HepG2 (cell line): ENCODE data around the gene XXYLT1. TPM values are rescaled to one million over a fixed set of nuclear protein-coding genes. Genes with fewer than 3 reads are reported as not detected.

Experiments
- ATAC-seq: fragments of 200-7000 bp; cut with Tn5 transposase; 3 replicates; pipeline ENCODE4 v1.9.1; 2020; ENCODE audit warnings: mild to moderate bottlenecking, moderate library complexity
- BruUV-seq: library from RNA; stranded (reverse); fragments of 400-500 nt; replicated peaks from 2 replicates; lab custom pipeline; 2021; lab: Mats Ljungman, UMichigan
- CTCF ChIA-PET: fragments of 300-600 bp; formaldehyde crosslinking; extraction: SDS; loops from one replicate; lab custom pipeline; 2021; ENCODE audit warnings: low total read pairs, inconsistent platforms, low intra/inter-chr PET ratio; lab: Yijun Ruan, JAX
- POLR2A ChIA-PET: fragments of 350-600 bp; sonication (Branson Sonifier 250); formaldehyde crosslinking; loops from one replicate; lab custom pipeline; 2020; ENCODE audit warnings: antibody characterized with exemption, inconsistent platforms; lab: Yijun Ruan, JAX
- DNase-seq: peaks from one replicate; pipeline ENCODE4 v3.0.0-alpha.2; 2015; ENCODE audit warnings: low spot score
- FAIRE-seq: peaks from 3 replicates; lab custom pipeline; 2011; peaks lifted over from hg19 to GRCh38; lab: Jason Lieb, UNC
- H2AFZ ChIP-seq: one replicate; pipeline ENCODE4 v1.6.1; 2011; ENCODE audit warnings: low read length, inconsistent platforms
- H3K27ac ChIP-seq: fragments of 300-600 bp; 3 replicates; pipeline ENCODE4 v1.8.0; 2011; ENCODE audit warnings: mixed run types, mild to moderate bottlenecking, mixed read lengths, low read length, inconsistent platforms; ENCODE audit not compliant: insufficient read depth; ENCODE audit errors: extremely low read length
- H3K27me3 ChIP-seq, 2 experiments: fragments of 200-600 bp in 1 of 2; 2 replicates in 1 of 2; 3 replicates in 1 of 2; pipeline versions ENCODE4 v1.6.0 to v1.8.0; 2011; ENCODE audit warnings: low read length in 2 of 2, mild to moderate bottlenecking in 2 of 2, moderate library complexity in 2 of 2, inconsistent platforms in 1 of 2; ENCODE audit not compliant: insufficient read depth in 2 of 2, control insufficient read depth in 1 of 2
- H3K36me3 ChIP-seq, 2 experiments: fragments of 200-600 bp in 1 of 2; replicated peaks in 1 of 2; 2 replicates in 1 of 2; 3 replicates in 1 of 2; pipeline versions ENCODE4 v1.5.1 to v1.8.0; 2011; ENCODE audit warnings: low read length in 2 of 2, inconsistent platforms in 1 of 2; ENCODE audit not compliant: insufficient read depth in 2 of 2, control insufficient read depth in 1 of 2
- H3K4me1 ChIP-seq: 2 replicates; pipeline ENCODE4 v1.5.1; 2012; ENCODE audit warnings: low read length, inconsistent platforms; ENCODE audit not compliant: insufficient read depth
- H3K4me2 ChIP-seq: 2 replicates; pipeline ENCODE4 v1.6.0; 2011; ENCODE audit warnings: low read depth, low read length, inconsistent platforms
- H3K4me3 ChIP-seq, 3 experiments: fragments of 200-600 bp in 1 of 3; sonication (generic), shearing (Covaris generic) in 1 of 3; replicated peaks in 1 of 3; 2 replicates each; pipeline ENCODE4 v1.5.1; 2011 to 2016; ENCODE audit warnings: low read length in 3 of 3, inconsistent platforms in 2 of 3, low read depth in 2 of 3, mild to moderate bottlenecking in 2 of 3, control low read depth in 1 of 3, mixed read lengths in 1 of 3; ENCODE audit not compliant: insufficient read depth in 1 of 3
- H3K79me2 ChIP-seq: one replicate; pipeline ENCODE4 v1.6.1; 2011; ENCODE audit warnings: low read length, inconsistent platforms; ENCODE audit not compliant: insufficient read depth
- H3K9ac ChIP-seq: 2 replicates; pipeline ENCODE4 v1.6.0; 2011; ENCODE audit warnings: mild to moderate bottlenecking, low read depth, low read length, inconsistent platforms; ENCODE audit not compliant: insufficient read depth
- H3K9me3 ChIP-seq: 2 replicates; pipeline ENCODE4 v1.5.1; 2012; ENCODE audit warnings: mild to moderate bottlenecking, low read length
- H4K20me1 ChIP-seq: 2 replicates; pipeline ENCODE4 v1.6.0; 2011; ENCODE audit warnings: inconsistent platforms, mild to moderate bottlenecking, low read length, moderate library complexity; ENCODE audit not compliant: insufficient read depth
- ETV6 ChIP-seq: sonication (generic); formaldehyde crosslinking; conservative IDR thresholded peaks from 2 replicates; pipeline ENCODE4 v1.4.0; 2020; ENCODE audit warnings: missing genetic modification reagents
- GTF2F1 ChIP-seq: fragments of 150-350 bp; IDR thresholded peaks from 2 replicates; pipeline ENCODE4 v1.6.1; 2014; ENCODE audit warnings: low read length
- ISL2 ChIP-seq: sonication (generic); formaldehyde crosslinking; IDR thresholded peaks from 2 replicates; pipeline ENCODE4 v1.5.0; 2020; ENCODE audit warnings: missing genetic modification reagents
- LCORL ChIP-seq, 2 experiments: fragments of 450-650 bp in 1 of 2; sonication (generic) in 1 of 2; formaldehyde crosslinking in 1 of 2; IDR thresholded peaks; 2 replicates each; pipeline versions ENCODE4 v1.5.0 to v1.6.1; 2017 to 2020; ENCODE audit warnings: antibody characterized with exemption in 1 of 2, missing genetic modification reagents in 1 of 2
- MXD1 ChIP-seq: sonication (generic); formaldehyde crosslinking; IDR thresholded peaks from 2 replicates; pipeline ENCODE4 v1.4.0; 2020; ENCODE audit warnings: mild to moderate bottlenecking, missing genetic modification reagents
- PAF1 ChIP-seq: IDR thresholded peaks from 2 replicates; pipeline ENCODE4 v1.6.1; 2016; ENCODE audit warnings: missing genetic modification reagents, missing compliant biosample characterization
- SALL1 ChIP-seq: sonication (generic); formaldehyde crosslinking; IDR thresholded peaks from 2 replicates; pipeline ENCODE4 v1.8.0; 2022; ENCODE audit warnings: mild to moderate bottlenecking, missing genetic modification reagents
- SMAD3 ChIP-seq: sonication (generic); formaldehyde crosslinking; IDR thresholded peaks from 2 replicates; pipeline ENCODE4 v1.4.0; 2020; ENCODE audit warnings: missing genetic modification reagents
- STAG1 ChIP-seq: sonication (generic); formaldehyde crosslinking; IDR thresholded peaks from 2 replicates; pipeline ENCODE4 v1.4.0; 2020; ENCODE audit warnings: missing genetic modification reagents
- WGBS: methylation state at CpG from one replicate; pipeline ENCODE4 v1.1.6; 2017; ENCODE audit warnings: low lambda C conversion rate; 5-methylcytosine and 5-hydroxymethylcytosine counted together
- in situ Hi-C: cut with HindIII; loops from 2 replicates; pipeline ENCODE4 v1.10.0; 2017; ENCODE audit warnings: low pct_unique_long_range_greater_than_20kb; ENCODE audit not compliant: extremely low pct_ligation_motif_present
- intact Hi-C: fragments of 100-400 bp; cut with micrococcal nuclease; formaldehyde crosslinking; loops from one replicate; pipeline ENCODE4 v1.10.0; 2022; ENCODE audit not compliant: unreplicated experiment
- polyA plus RNA-seq, 8 experiments: library from polyadenylated mRNA; depleted of rRNA in 3 of 8; stranded (reverse) in 7 of 8; unstranded in 1 of 8; fragments of >200 nt; fragmentation: Illumina TruSeq in 4 of 8; extraction: Trizol in 4 of 8; gene quantifications; 2 replicates each; pipeline versions ENCODE4 v1.2.1 to v1.2.3, GENCODE V29; 2011 to 2016; ENCODE audit warnings: low read depth in 4 of 8, missing spikeins in 1 of 8, mixed read lengths in 1 of 8; ENCODE audit not compliant: insufficient read depth in 1 of 8
- total RNA-seq, 5 experiments: library from RNA; depleted of rRNA; stranded (reverse); fragments of >200 nt; fragmentation: Illumina TruSeq; extraction: Trizol; gene quantifications; 2 replicates each; pipeline ENCODE4 v1.2.3, GENCODE V29; 2016; ENCODE audit warnings: low read depth in 1 of 5

XXYLT1 gene
- total and polyA plus RNA-seq, 2 of the 13 experiments (the other 11 are each of a cell fraction or from before 2014, with no cell fraction given) = 17.7 to 19.0 TPM

- Histone ChIP-seq H3K9me3 (no peaks in the 10 kb centered on the region), H3K27me3 (no peaks in the 10 kb centered on the region), H3K4me1 (peaks cover 45% of the 10 kb centered on the region), H3K4me3 (no peak overlapping the region), H2AFZ (no peak overlapping the region), H3K36me3 (no peaks in the 10 kb centered on the region), H3K79me2 (peaks cover 7% of the 10 kb centered on the region), H3K4me2 (no peak overlapping the region), H3K27ac (no peak overlapping the region), H4K20me1 (no peaks in the 10 kb centered on the region), H3K9ac (no peak overlapping the region)
- BruUV-seq = no TSS peak
- in situ Hi-C loops = no loop called here
- ATAC-seq (peak; percentile 26; the same call in 2 of the 3 replicates), FAIRE-seq (no peak), DNase-seq (no peak)
- ChIA-PET CTCF (no interaction called here), POLR2A (no interaction called here)
- WGBS = 83% methylated on average over 9 of the region's 9 CpGs
- TF ChIP-seq SMAD3 (CRISPR knock-in tag) = no peak
- no peak for TF ChIP-seq LCORL (IDR thresholded peaks at IDR 0.05)
- 0 out of 2 replicates have a peak, but pooled peaks have one; percentile 20 for TF ChIP-seq LCORL (CRISPR knock-in tag; IDR thresholded peaks at IDR 0.05)
- intact Hi-C loops = no loop called here
These were observed 57.2 kb downstream of the XXYLT1 start for GRCh38 chr3:195213639-195214315.

- intact Hi-C loops (no loop called here), in situ Hi-C loops (no loop called here)
- ChIA-PET POLR2A (no interaction called here), CTCF (no interaction called here)
- H3K9ac ChIP-seq = no peak overlapping the region
- ATAC-seq (no peak), FAIRE-seq (no peak), DNase-seq (no peak)
- peaks cover 7% of the 10 kb centered on the region for H3K79me2 ChIP-seq
- no peak overlapping the region for H3K4me3 ChIP-seq
- no peak overlapping the region for H2AFZ ChIP-seq
- H3K27ac ChIP-seq = no peak overlapping the region
- no peaks in the 10 kb centered on the region for H3K9me3 ChIP-seq
- H3K36me3 ChIP-seq = no peaks in the 10 kb centered on the region
- H4K20me1 ChIP-seq = no peaks in the 10 kb centered on the region
- H3K4me1 ChIP-seq = peaks cover 54% of the 10 kb centered on the region
- no TSS peak for BruUV-seq
- no peaks in the 10 kb centered on the region for H3K27me3 ChIP-seq
- no peak overlapping the region for H3K4me2 ChIP-seq
- 98% methylated on average over 11 of the region's 14 CpGs for WGBS
- TF ChIP-seq STAG1 (CRISPR knock-in tag) = no peak
- no peak for TF ChIP-seq GTF2F1
- TF ChIP-seq SALL1 (CRISPR knock-in tag) = no peak
- TF ChIP-seq ETV6 = no peak
- TF ChIP-seq ISL2 = no peak
- TF ChIP-seq MXD1 (CRISPR knock-in tag) = no peak
- no peak for TF ChIP-seq PAF1 (CRISPR knock-in tag)
These were observed 58.1 kb downstream of the XXYLT1 start for GRCh38 chr3:195212749-195213375.
